Calu3 (cell line): ENCODE data around the gene KIDINS220. TPM values are rescaled to one million over a fixed set of nuclear protein-coding genes. Genes with fewer than 3 reads are reported as not detected.
A peak's percentile ranks its signal among the peaks of the same experiment; 100 is the strongest.

Source experiments
- BruUV-seq: library from RNA; stranded (reverse); fragments of 400-500 nt; replicated peaks from 2 replicates; lab custom pipeline; 2021; lab: Mats Ljungman, UMichigan
- CTCF ChIA-PET: fragments of 300-600 bp; sonication (Branson Sonifier 250); formaldehyde crosslinking; loops from one replicate; lab custom pipeline; 2022; ENCODE audit warnings: antibody characterized with exemption; lab: Charles Lee
- DNase-seq: peaks from one replicate; pipeline ENCODE4 v3.0.0; 2022
- H3K27ac Mint-ChIP-seq: one replicate; pipeline ENCODE4 v1.8.0; 2022; ENCODE audit warnings: mixed read lengths; ENCODE audit not compliant: unreplicated experiment
- H3K27me3 Mint-ChIP-seq: one replicate; pipeline ENCODE4 v1.8.0; 2022; ENCODE audit warnings: mixed read lengths; ENCODE audit not compliant: unreplicated experiment
- H3K36me3 Mint-ChIP-seq: one replicate; pipeline ENCODE4 v1.8.0; 2022; ENCODE audit warnings: mild to moderate bottlenecking, moderate library complexity, mixed read lengths; ENCODE audit not compliant: insufficient read depth, unreplicated experiment
- H3K4me1 Mint-ChIP-seq: one replicate; pipeline ENCODE4 v1.8.0; 2022; ENCODE audit warnings: mild to moderate bottlenecking, low read depth, mixed read lengths; ENCODE audit not compliant: unreplicated experiment
- H3K4me3 Mint-ChIP-seq: one replicate; pipeline ENCODE4 v1.8.0; 2022; ENCODE audit warnings: mild to moderate bottlenecking, low read depth, moderate library complexity, mixed read lengths; ENCODE audit not compliant: unreplicated experiment
- H3K9me3 Mint-ChIP-seq: one replicate; pipeline ENCODE4 v1.8.0; 2022; ENCODE audit warnings: low read depth, mixed read lengths; ENCODE audit not compliant: unreplicated experiment
- intact Hi-C: fragments of 100-400 bp; cut with micrococcal nuclease; formaldehyde crosslinking; loops from one replicate; pipeline ENCODE4 v1.10.0; 2022; ENCODE audit not compliant: unreplicated experiment
- total RNA-seq: library from RNA; stranded (reverse); gene quantifications from 2 replicates; pipeline ENCODE4 v1.2.3, GENCODE V29; 2022
- TF ChIP-seq, protein P1 (sequence below): fragments of 200-600 bp; IDR thresholded peaks from one replicate; pipeline ENCODE4 v1.8.0; 2022; ENCODE audit warnings: antibody characterized with exemption; ENCODE audit not compliant: unreplicated experiment

The KIDINS220 gene
- total RNA-seq, 1 experiment from 2014 or later, result 33.6 TPM

- H3K27me3 Mint-ChIP-seq, result peaks cover 36% of the 10 kb centered on the region
- peaks cover 18% of the 10 kb centered on the region for H3K36me3 Mint-ChIP-seq
- no TSS peak for BruUV-seq
- CTCF ChIA-PET, result no interaction called here
- TF ChIP-seq, protein P1, sequence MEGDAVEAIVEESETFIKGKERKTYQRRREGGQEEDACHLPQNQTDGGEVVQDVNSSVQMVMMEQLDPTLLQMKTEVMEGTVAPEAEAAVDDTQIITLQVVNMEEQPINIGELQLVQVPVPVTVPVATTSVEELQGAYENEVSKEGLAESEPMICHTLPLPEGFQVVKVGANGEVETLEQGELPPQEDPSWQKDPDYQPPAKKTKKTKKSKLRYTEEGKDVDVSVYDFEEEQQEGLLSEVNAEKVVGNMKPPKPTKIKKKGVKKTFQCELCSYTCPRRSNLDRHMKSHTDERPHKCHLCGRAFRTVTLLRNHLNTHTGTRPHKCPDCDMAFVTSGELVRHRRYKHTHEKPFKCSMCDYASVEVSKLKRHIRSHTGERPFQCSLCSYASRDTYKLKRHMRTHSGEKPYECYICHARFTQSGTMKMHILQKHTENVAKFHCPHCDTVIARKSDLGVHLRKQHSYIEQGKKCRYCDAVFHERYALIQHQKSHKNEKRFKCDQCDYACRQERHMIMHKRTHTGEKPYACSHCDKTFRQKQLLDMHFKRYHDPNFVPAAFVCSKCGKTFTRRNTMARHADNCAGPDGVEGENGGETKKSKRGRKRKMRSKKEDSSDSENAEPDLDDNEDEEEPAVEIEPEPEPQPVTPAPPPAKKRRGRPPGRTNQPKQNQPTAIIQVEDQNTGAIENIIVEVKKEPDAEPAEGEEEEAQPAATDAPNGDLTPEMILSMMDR, result no peak
- H3K4me1 Mint-ChIP-seq, result peaks cover 7% of the 10 kb centered on the region
- intact Hi-C loops, result no loop called here
- H3K27ac Mint-ChIP-seq, result no peak overlapping the region
- DNase-seq, result no peak
- no peaks in the 10 kb centered on the region for H3K9me3 Mint-ChIP-seq
- H3K4me3 Mint-ChIP-seq, result no peak overlapping the region
These were observed 3.2 kb upstream of the KIDINS220 start for GRCh38 chr2:8840475-8841091.

GRCh38 chr2:8839189-8839965 lies 2.0 kb upstream of the KIDINS220 start:
- H3K27me3 Mint-ChIP-seq, result peaks cover 26% of the 10 kb centered on the region
- no peaks in the 10 kb centered on the region for H3K9me3 Mint-ChIP-seq
- intact Hi-C loops, result no loop called here
- no peak overlapping the region for H3K4me3 Mint-ChIP-seq
- H3K4me1 Mint-ChIP-seq, result peaks cover 12% of the 10 kb centered on the region
- no peak for DNase-seq
- CTCF ChIA-PET, result no interaction called here
- no TSS peak for BruUV-seq
- no peak overlapping the region for H3K27ac Mint-ChIP-seq
- TF ChIP-seq, protein P1, result no peak
- H3K36me3 Mint-ChIP-seq, result peaks cover 18% of the 10 kb centered on the region

- H3K4me1 Mint-ChIP-seq, result peaks cover 12% of the 10 kb centered on the region
- H3K27ac Mint-ChIP-seq, result peak overlapping the region; percentile 95
- intact Hi-C loops, result no loop called here
- H3K27me3 Mint-ChIP-seq, result peaks cover 22% of the 10 kb centered on the region
- peak overlapping the region; percentile 99 for H3K4me3 Mint-ChIP-seq
- BruUV-seq, result no TSS peak
- H3K36me3 Mint-ChIP-seq, result peaks cover 18% of the 10 kb centered on the region
- no peaks in the 10 kb centered on the region for H3K9me3 Mint-ChIP-seq
- no peak for DNase-seq
- CTCF ChIA-PET, result interaction anchor here (0.6 to 0.7 kb wide), 2 partner anchors 11 to 699 kb away, joined by 4 to 5 read pairs; no protein-coding TSS in a partner anchor
- TF ChIP-seq, protein P1, result no peak
These were observed 355 bp upstream of the KIDINS220 start for GRCh38 chr2:8837795-8838140.

- intact Hi-C loops, result no loop called here
- H3K4me1 Mint-ChIP-seq, result peaks cover 21% of the 10 kb centered on the region
- H3K27ac Mint-ChIP-seq, result no peak overlapping the region
- CTCF ChIA-PET, result no interaction called here
- peaks cover 21% of the 10 kb centered on the region for H3K27me3 Mint-ChIP-seq
- H3K9me3 Mint-ChIP-seq, result no peaks in the 10 kb centered on the region
- TF ChIP-seq, protein P1, result no peak
- no TSS peak for BruUV-seq
- no peak for DNase-seq
- H3K4me3 Mint-ChIP-seq, result peak overlapping the region; percentile 99
- H3K36me3 Mint-ChIP-seq, result peaks cover 18% of the 10 kb centered on the region
These were observed 2.1 kb downstream of the KIDINS220 start for GRCh38 chr2:8835279-8835678.
